ENCODE results near the gene CASP8AP2. TPM values are rescaled to one million over a fixed set of nuclear protein-coding genes. Genes with fewer than 3 reads are reported as not detected.
"Not testable (repeated sequence)": the region's sequence is repeated elsewhere in the genome, so short reads cannot be mapped to it uniquely, and the experiment has no call there.

The CASP8AP2 gene
- total and polyA plus RNA-seq, 4 donors = 4.3 to 24.4 (median 8.2) TPM

GRCh38 chr6:89803271-89803670 is 26.4 kb upstream of the CASP8AP2 start:
- Histone ChIP-seq H3K9me3 (ENCODE audit: control insufficient read depth in 4 of 4, insufficient read depth in 3 of 4, low read length in 3 of 4) (no peaks in the 10 kb centered on the region), H3K4me1 (ENCODE audit: control insufficient read depth in 5 of 5, insufficient read depth in 5 of 5, low read length in 5 of 5) (no peaks in the 10 kb centered on the region), H3K27ac (ENCODE audit: low read depth in 1 of 2, low read length in 1 of 2) (no peak overlapping the region), H3K36me3 (ENCODE audit: control insufficient read depth in 4 of 4, insufficient read depth in 4 of 4, low read length in 4 of 4) (peaks cover 0 to 7% (median 0%) of the 10 kb centered on the region in 4 donors), H3K9ac (ENCODE audit: insufficient read depth in 1 of 2, low read length in 2 of 2) (no peak overlapping the region), H3K4me3 (no peak overlapping the region), H3K27me3 (ENCODE audit: control insufficient read depth in 3 of 3, insufficient read depth in 3 of 3, low read length in 2 of 3) (no peaks in the 10 kb centered on the region)
- 91 to 95% methylated on average over 10 of the region's 10 CpGs for WGBS, 2 donors
- DNase-seq (no peak), ATAC-seq (ENCODE audit: insufficient read depth, low FRiP score) (no peak)
- no peak for TF ChIP-seq CTCF (IDR thresholded peaks at IDR 0.05; ENCODE audit: control extremely low read depth, extremely low read depth)

GRCh38 chr6:89805814-89806371 is 23.8 kb upstream of the CASP8AP2 start:
- Histone ChIP-seq H3K4me3 (no peak overlapping the region), H3K27ac (ENCODE audit: low read depth in 1 of 2, low read length in 1 of 2) (no peak overlapping the region), H3K9me3 (ENCODE audit: control insufficient read depth in 4 of 4, insufficient read depth in 3 of 4, low read length in 3 of 4) (no peaks in the 10 kb centered on the region), H3K27me3 (ENCODE audit: control insufficient read depth in 3 of 3, insufficient read depth in 3 of 3, low read length in 2 of 3) (no peaks in the 10 kb centered on the region), H3K9ac (ENCODE audit: insufficient read depth in 1 of 2, low read length in 2 of 2) (no peak overlapping the region), H3K36me3 (ENCODE audit: control insufficient read depth in 4 of 4, insufficient read depth in 4 of 4, low read length in 4 of 4) (peaks cover 0 to 4% (median 0%) of the 10 kb centered on the region in 4 donors), H3K4me1 (ENCODE audit: control insufficient read depth in 5 of 5, insufficient read depth in 5 of 5, low read length in 5 of 5) (no peaks in the 10 kb centered on the region)
- no peak for TF ChIP-seq CTCF (IDR thresholded peaks at IDR 0.05; ENCODE audit: control extremely low read depth, extremely low read depth)
- DNase-seq = peak in 1 of 3 donors; percentile 3
- no peak for ATAC-seq (ENCODE audit: insufficient read depth, low FRiP score)
- 55 to 90% methylated on average over 6 of the region's 6 CpGs for WGBS, 2 donors

GRCh38 chr6:89807581-89807980 is 22.1 kb upstream of the CASP8AP2 start:
- no peak for DNase-seq
- Histone ChIP-seq H3K4me1 (ENCODE audit: control insufficient read depth in 5 of 5, insufficient read depth in 5 of 5, low read length in 5 of 5) (no peaks in the 10 kb centered on the region), H3K27ac (ENCODE audit: low read depth in 1 of 2, low read length in 1 of 2) (no peak overlapping the region), H3K9ac (ENCODE audit: insufficient read depth in 1 of 2, low read length in 2 of 2) (no peak overlapping the region), H3K9me3 (ENCODE audit: control insufficient read depth in 4 of 4, insufficient read depth in 3 of 4, low read length in 3 of 4) (no peaks in the 10 kb centered on the region), H3K27me3 (ENCODE audit: control insufficient read depth in 3 of 3, insufficient read depth in 3 of 3, low read length in 2 of 3) (no peaks in the 10 kb centered on the region), H3K36me3 (ENCODE audit: control insufficient read depth in 4 of 4, insufficient read depth in 4 of 4, low read length in 4 of 4) (peaks cover 0 to 2% (median 0%) of the 10 kb centered on the region in 4 donors), H3K4me3 (no peak overlapping the region)
- whole genome bisulfite sequencing, 2 donors = 96 to 97% methylated on average over 3 of the region's 3 CpGs
- TF ChIP-seq CTCF (IDR thresholded peaks at IDR 0.05; ENCODE audit: control extremely low read depth, extremely low read depth) = no peak
- no peak for ATAC-seq (ENCODE audit: insufficient read depth, low FRiP score)

- not testable (repeated sequence) for H3K27ac ChIP-seq (ENCODE audit: low read depth in 1 of 2, low read length in 1 of 2); H3K36me3 ChIP-seq (ENCODE audit: control insufficient read depth in 4 of 4, insufficient read depth in 4 of 4, low read length in 4 of 4); H3K4me1 ChIP-seq (ENCODE audit: control insufficient read depth in 5 of 5, insufficient read depth in 5 of 5, low read length in 5 of 5); H3K4me3 ChIP-seq; ATAC-seq (ENCODE audit: insufficient read depth, low FRiP score); H3K9me3 ChIP-seq (ENCODE audit: control insufficient read depth in 4 of 4, insufficient read depth in 3 of 4, low read length in 3 of 4); H3K27me3 ChIP-seq (ENCODE audit: control insufficient read depth in 3 of 3, insufficient read depth in 3 of 3, low read length in 2 of 3); DNase-seq; H3K9ac ChIP-seq (ENCODE audit: insufficient read depth in 1 of 2, low read length in 2 of 2)
- WGBS, 2 donors = 92 to 100% methylated on average over 3 of the region's 3 CpGs
Measured at GRCh38 chr6:89813422-89813821, 16.3 kb upstream of the CASP8AP2 start.
